Thyroid gland (tissue), 4 donors: Measurements from ENCODE around the gene DUS1L. TPM values are rescaled to one million over a fixed set of nuclear protein-coding genes. Genes with fewer than 3 reads are reported as not detected.
A peak's percentile ranks its signal among the peaks of the same experiment; 100 is the strongest.

Experiments
- DNase-seq, 2 donors: peaks; one replicate each; pipeline ENCODE4 v3.0.0-alpha.2; 2019
- H3K27ac ChIP-seq, 3 donors: fragments of 200-600 bp; sonication (generic); 1 replicate in 2 of 3; 2 replicates in 1 of 3; pipeline ENCODE4 v1.5.1; 2016 to 2019; ENCODE audit warnings: mild to moderate bottlenecking in 1 of 3, moderate library complexity in 1 of 3
- H3K27me3 ChIP-seq: fragments of 200-600 bp; sonication (generic); one replicate; pipeline ENCODE4 v1.5.1; 2019
- H3K36me3 ChIP-seq, 2 donors: fragments of 200-600 bp; sonication (generic); one replicate each; pipeline ENCODE4 v1.5.1; 2016 to 2019
- H3K4me1 ChIP-seq, 2 donors: fragments of 200-600 bp; sonication (generic); one replicate each; pipeline ENCODE4 v1.5.1; 2017 to 2019
- H3K4me3 ChIP-seq, 3 donors: fragments of 200-600 bp; sonication (generic); replicated peaks in 1 of 3; 1 replicate in 2 of 3; 2 replicates in 1 of 3; pipeline ENCODE4 v1.5.1; 2016; ENCODE audit warnings: mild to moderate bottlenecking in 1 of 3
- H3K9me3 ChIP-seq: fragments of 200-600 bp; sonication (generic); one replicate; pipeline ENCODE4 v1.5.1; 2017
- POLR2A ChIP-seq, 2 donors: fragments of 450-650 bp; IDR thresholded peaks; one replicate each; pipeline ENCODE4 v1.6.1; 2017; ENCODE audit warnings: antibody characterized with exemption in 2 of 2, mild to moderate bottlenecking in 2 of 2, moderate library complexity in 1 of 2
- WGBS, 2 donors: methylation state at CpG; one replicate each; pipeline ENCODE4 v1.1.5; 2017; 5-methylcytosine and 5-hydroxymethylcytosine counted together
- intact Hi-C: fragments of 100-400 bp; cut with DNase I; formaldehyde crosslinking; loops from one replicate; pipeline ENCODE4 v1.15.1; 2023
- total RNA-seq, 4 donors: library from RNA; depleted of rRNA; stranded (reverse); fragments of >200 nt; gene quantifications; one replicate each; pipeline ENCODE4 v1.2.3, GENCODE V29; 2016
- TF ChIP-seq, protein P1 (sequence below), 6 experiments: fragments of 200-600 bp in 3 of 6; fragments of 450-650 bp in 3 of 6; sonication (generic) in 3 of 6; IDR thresholded peaks; one replicate each; pipeline ENCODE4 v1.5.1; 2016 to 2019; ENCODE audit warnings: antibody characterized with exemption in 6 of 6, mild to moderate bottlenecking in 2 of 6, inconsistent platforms in 1 of 6, moderate library complexity in 1 of 6

DUS1L gene
- total RNA-seq, 4 donors from 2014 or later: 58.7 to 90.5 (median 75.5) TPM

DNA sequence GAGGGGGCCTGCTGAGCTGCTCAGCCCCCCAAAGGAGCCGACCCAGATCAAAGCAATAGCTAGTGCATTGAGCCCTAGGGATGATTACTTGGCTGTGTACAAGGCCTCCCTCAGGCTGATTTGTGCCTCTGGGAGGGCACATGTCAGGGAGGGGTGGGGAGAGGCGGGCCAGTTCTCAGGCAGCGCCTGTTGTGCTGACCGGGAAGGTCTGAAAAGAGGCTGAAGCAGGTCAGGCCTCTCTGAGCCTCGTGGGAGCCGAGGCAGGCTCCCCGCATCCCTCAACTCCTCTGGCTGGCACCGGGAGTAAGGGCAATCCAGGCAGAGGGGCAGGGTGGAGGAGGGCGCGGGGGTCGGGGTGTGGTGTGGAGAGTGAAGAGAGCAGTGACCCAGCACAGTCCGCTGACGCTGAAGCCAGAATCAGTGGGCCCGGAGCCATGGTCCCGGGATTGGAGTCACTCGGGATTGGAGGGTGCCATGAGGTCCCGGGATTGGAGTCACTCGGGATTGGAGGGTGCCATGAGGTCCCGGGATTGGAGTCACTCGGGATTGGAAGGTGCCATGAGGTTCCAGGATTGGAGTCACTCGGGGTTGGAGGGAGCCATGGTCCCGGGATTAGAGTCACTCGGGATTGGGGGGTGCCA, 31.1 kb downstream of the DUS1L start:
- no peak for TF ChIP-seq POLR2A (IDR thresholded peaks at IDR 0.05)
- no peak for DNase-seq
- Histone ChIP-seq H3K27me3 (no peaks in the 10 kb centered on the region), H3K27ac (no peak overlapping the region), H3K9me3 (no peaks in the 10 kb centered on the region), H3K36me3 (no peaks in the 10 kb centered on the region), H3K4me3 (no peak overlapping the region), H3K4me1 (peaks cover 30 to 38% of the 10 kb centered on the region in 2 donors)
- 89 to 91% methylated on average over 23 of the region's 23 CpGs for WGBS, 2 donors
- intact Hi-C loops: no loop called here

DNA sequence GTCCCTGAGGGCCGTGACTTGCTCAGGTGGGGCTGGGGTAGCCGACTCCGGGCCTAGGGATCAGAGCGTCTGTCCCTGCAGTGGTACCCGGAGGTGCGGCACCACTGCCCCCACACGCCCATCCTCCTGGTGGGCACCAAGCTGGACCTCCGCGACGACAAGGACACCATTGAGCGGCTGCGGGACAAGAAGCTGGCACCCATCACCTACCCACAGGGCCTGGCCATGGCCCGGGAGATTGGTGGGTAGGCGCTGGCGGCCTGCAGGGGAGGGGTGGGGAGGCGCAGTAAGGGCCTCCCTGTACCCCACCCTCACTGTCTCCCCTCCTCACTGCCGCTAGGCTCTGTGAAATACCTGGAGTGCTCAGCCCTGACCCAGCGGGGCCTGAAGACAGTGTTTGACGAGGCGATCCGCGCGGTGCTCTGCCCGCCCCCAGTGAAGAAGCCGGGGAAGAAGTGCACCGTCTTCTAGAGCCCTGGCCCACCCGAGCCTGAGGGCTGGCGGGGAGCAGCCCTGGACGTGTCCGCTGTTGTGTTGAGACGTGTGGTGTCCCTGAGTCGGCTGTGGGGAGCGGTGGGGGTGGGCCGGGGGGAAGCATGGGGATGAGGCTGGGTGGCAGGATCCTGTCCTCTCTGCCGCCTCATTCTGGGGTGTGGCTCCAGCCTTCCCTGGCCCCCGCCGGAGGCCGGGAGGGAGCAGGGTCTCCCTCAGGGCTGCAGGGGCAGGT, 32.1 kb downstream of the DUS1L start:
- peaks cover 36 to 48% of the 10 kb centered on the region in 2 donors for H3K4me1 ChIP-seq
- H3K27me3 ChIP-seq: no peaks in the 10 kb centered on the region
- 93% methylated on average over 22 to 24 of the region's 38 CpGs for WGBS, 2 donors
- no peak for DNase-seq
- no peaks in the 10 kb centered on the region for H3K9me3 ChIP-seq
- intact Hi-C loops: no loop called here
- no peak overlapping the region for H3K4me3 ChIP-seq
- no peak overlapping the region for H3K27ac ChIP-seq
- TF ChIP-seq POLR2A (IDR thresholded peaks at IDR 0.05): no peak
- TF ChIP-seq, protein P1, sequence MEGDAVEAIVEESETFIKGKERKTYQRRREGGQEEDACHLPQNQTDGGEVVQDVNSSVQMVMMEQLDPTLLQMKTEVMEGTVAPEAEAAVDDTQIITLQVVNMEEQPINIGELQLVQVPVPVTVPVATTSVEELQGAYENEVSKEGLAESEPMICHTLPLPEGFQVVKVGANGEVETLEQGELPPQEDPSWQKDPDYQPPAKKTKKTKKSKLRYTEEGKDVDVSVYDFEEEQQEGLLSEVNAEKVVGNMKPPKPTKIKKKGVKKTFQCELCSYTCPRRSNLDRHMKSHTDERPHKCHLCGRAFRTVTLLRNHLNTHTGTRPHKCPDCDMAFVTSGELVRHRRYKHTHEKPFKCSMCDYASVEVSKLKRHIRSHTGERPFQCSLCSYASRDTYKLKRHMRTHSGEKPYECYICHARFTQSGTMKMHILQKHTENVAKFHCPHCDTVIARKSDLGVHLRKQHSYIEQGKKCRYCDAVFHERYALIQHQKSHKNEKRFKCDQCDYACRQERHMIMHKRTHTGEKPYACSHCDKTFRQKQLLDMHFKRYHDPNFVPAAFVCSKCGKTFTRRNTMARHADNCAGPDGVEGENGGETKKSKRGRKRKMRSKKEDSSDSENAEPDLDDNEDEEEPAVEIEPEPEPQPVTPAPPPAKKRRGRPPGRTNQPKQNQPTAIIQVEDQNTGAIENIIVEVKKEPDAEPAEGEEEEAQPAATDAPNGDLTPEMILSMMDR (IDR thresholded peaks at IDR 0.05): no peak
- H3K36me3 ChIP-seq: no peaks in the 10 kb centered on the region

GRCh38 chr17:82031885-82032627, 33.5 kb downstream of the DUS1L start:
- Histone ChIP-seq H3K36me3 (no peaks in the 10 kb centered on the region), H3K4me3 (peak overlapping the region in 1 of 3 donors; percentile 23), H3K9me3 (no peaks in the 10 kb centered on the region), H3K27me3 (no peaks in the 10 kb centered on the region), H3K27ac (no peak overlapping the region), H3K4me1 (peaks cover 36 to 51% of the 10 kb centered on the region in 2 donors)
- intact Hi-C loops: loop anchor here (2.0 kb wide), 1 partner anchor 121 kb away; no protein-coding TSS in a partner anchor
- peak; percentile 67 for DNase-seq
- 9 to 31% methylated on average over 13 to 26 of the region's 59 CpGs for WGBS, 2 donors
- no peak for TF ChIP-seq POLR2A (IDR thresholded peaks at IDR 0.05)
- TF ChIP-seq, protein P1 (IDR thresholded peaks at IDR 0.05): no peak

DNA sequence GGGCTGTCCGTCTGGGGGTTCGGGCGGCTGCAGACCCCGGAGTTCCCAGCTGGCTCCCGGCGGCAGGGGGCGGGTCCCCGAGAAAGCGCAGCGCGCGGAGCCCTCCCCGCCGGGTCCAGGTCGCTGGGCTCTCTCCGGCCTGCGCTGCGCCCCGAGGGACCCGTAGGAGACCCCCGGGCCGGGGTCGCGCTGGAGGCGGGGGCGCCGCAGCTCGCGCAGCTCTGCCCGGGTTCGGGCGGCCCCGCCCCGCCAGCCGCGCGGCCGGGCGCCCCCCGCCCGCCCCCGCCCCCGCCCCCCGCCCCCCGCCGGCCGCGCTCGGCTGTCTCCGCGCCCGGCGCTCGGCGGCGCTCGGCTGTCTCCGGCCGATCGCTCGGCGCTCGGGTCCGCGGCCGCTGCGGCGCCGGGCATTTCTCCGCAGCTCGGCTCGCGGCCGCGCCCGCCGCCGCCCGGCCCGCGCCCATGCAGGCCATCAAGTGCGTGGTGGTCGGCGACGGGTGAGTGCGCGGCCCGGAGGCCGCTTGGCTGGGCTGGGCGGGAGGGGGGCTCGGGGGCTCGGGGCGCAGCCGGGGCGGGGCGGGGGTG, 34.2 kb downstream of the DUS1L start, which contains the start of gene RAC3:
RAC3 (plus strand) TSS at position 376 of the 582 bp plus-strand sequence; CDS start at position 460, 84 bp downstream.
- intact Hi-C loops: loop anchor here (2.0 kb wide), 1 partner anchor 121 kb away; no protein-coding TSS in a partner anchor
- no CpG with 5 or more reads among the region's 96 CpGs for WGBS, 2 donors
- no peak for TF ChIP-seq POLR2A (IDR thresholded peaks at IDR 0.05)
- TF ChIP-seq, protein P1 (IDR thresholded peaks at IDR 0.05): no peak
- no peaks in the 10 kb centered on the region for H3K9me3 ChIP-seq
- peaks cover 30 to 46% of the 10 kb centered on the region in 2 donors for H3K4me1 ChIP-seq
- H3K27me3 ChIP-seq: no peaks in the 10 kb centered on the region
- peak within 1 kb of the TSS in 1 of 3 donors; percentile 41 for H3K27ac ChIP-seq
- DNase-seq: peak in 1 of 2 donors; percentile 28
- H3K4me3 ChIP-seq: peak within 1 kb of the TSS in 1 of 3 donors; percentile 36
- H3K36me3 ChIP-seq: no peaks in the 10 kb centered on the region
